Activated CD8-positive, alpha-beta memory T cell treated with anti-CD3 and anti-CD28 coated beads, Interleukin-2, amount 50 U/mL, for 1 hour (primary cell): ENCODE results near the gene MXRA7.
"Not testable (repeated sequence)": the region's sequence is repeated elsewhere in the genome, so short reads cannot be mapped to it uniquely, and the experiment has no call there.

Experiments used
- DNase-seq: peaks from one replicate; pipeline ENCODE4 v3.0.0-alpha.2; 2020; ENCODE audit errors: extremely low read depth

MXRA7 gene, protein sequence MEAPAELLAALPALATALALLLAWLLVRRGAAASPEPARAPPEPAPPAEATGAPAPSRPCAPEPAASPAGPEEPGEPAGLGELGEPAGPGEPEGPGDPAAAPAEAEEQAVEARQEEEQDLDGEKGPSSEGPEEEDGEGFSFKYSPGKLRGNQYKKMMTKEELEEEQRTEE

GRCh38 chr17:76710863-76711611 lies at the start of gene MXRA7:
MXRA7 (minus strand) TSS chr17:76710965; CDS start chr17:76710946, 19 bp downstream.
- DNase-seq, result no peak

DNA sequence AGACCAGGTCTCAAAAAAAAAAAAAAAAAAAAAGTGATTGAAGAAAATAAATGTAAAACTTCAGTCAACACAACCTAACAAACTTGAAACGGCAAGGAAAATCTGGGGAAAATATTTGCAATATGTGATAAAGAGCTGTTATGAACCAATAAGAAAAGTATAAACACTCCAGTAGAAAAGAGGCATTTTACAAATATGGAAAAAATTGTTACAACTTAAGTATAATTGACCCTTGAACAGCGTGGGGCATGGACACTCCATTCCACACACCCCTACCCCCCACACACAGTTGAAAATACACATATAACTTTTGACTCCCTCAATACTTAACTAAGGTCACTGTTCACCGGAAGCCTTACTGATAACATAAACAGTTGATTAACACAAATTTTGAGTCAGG lies 47.8 kb upstream of the MXRA7 start:
- no peak for DNase-seq

DNA sequence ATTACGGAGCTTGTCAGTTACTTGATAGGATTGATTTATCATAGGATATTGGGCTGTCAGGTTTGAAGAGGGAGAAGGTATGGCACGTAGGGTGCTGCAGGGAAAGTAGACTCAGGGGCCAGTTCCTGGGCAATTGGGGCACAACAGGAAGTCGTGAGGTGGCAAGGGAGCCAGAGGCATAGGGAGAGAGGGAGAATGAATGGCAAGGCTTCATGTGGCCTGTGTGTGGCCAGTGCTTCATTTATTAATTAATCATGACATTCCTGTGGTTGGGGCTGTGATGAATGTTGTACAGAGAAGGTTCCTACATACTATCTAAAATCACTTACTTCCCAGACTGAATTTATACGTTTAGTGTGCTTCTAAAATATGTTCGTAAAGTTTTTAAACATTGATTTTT lies 46.5 kb upstream of the MXRA7 start:
- DNase-seq, result no peak

GRCh38 chr17:76755285-76755684 lies 44.5 kb upstream of the MXRA7 start:
- DNase-seq, result no peak

- peak; percentile 9 for DNase-seq
These were observed 42.5 kb upstream of the MXRA7 start for GRCh38 chr17:76753061-76753961.

- no peak for DNase-seq
These were observed 41.2 kb upstream of the MXRA7 start for GRCh38 chr17:76752006-76752405.

GRCh38 chr17:76751416-76751993 lies 40.7 kb upstream of the MXRA7 start:
- DNase-seq, result no peak

GRCh38 chr17:76748657-76749056 lies 37.9 kb upstream of the MXRA7 start:
- DNase-seq, result no peak

- no peak for DNase-seq
These were observed 37.1 kb upstream of the MXRA7 start for GRCh38 chr17:76747716-76748363.

DNA sequence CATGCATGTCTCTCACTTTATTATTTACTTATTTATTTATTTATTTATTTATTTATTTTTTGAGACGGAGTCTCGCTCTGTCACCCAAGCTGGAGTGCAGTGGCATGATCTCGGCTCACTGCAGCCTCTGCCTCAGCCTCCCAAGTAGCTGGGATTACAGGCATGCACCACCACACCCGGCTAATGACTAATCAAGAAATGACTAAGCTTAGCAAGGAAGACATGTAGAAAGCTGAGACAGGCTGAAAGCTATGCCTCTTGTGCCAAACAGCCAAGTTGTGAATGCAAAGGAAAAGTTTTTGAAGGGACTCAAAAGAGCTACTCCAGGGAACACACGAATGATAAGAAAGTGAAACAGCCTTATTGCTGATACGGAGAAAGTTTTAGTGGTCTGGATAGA lies 35.0 kb upstream of the MXRA7 start:
- DNase-seq, result not testable (repeated sequence)

GRCh38 chr17:76744747-76745146 lies 34.0 kb upstream of the MXRA7 start:
- DNase-seq, result no peak

DNA sequence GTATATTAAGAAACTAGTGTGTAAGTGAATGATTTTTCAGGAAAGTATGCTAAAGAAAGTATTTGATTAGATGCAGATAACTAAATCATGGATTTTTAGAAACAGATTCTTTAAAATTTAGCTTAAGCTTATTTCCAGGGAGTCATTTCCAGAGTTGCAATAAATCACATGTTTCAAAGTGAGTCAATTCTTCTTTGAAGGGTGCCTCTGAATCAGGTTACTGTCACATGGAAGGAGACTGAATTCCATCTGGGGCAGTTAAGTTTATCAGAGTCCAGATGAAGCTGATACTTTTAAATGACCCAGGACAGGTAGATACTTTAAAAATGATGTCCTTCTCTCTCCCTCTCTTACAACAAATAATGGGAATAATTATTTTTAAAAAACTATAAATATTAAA lies 32.2 kb upstream of the MXRA7 start:
- no peak for DNase-seq

GRCh38 chr17:76740329-76741118 lies 29.8 kb upstream of the MXRA7 start:
- DNase-seq, result no peak

- DNase-seq, result not testable (repeated sequence)
These were observed 28.9 kb upstream of the MXRA7 start for GRCh38 chr17:76739568-76740115.

DNA sequence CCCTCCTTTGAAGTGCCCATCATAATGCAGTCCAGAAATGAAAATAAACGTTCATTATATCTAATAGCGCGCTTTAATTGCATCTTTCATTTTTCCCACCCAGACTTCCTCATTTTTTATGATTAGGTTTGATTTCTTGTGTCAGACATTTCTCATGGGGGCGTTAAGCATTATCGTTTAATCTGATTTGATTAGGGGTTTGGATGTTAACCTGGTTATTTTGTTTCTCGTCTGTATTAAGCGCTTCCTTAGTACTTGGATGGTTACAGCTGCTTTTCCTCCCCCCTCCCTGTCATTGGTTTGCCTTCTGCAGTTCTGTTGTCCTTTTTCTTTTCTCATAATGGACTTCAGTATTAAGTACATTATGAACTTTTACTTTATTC lies 27.7 kb upstream of the MXRA7 start:
- DNase-seq, result no peak

- DNase-seq, result peak; percentile 72
These were observed 27.1 kb upstream of the MXRA7 start, which contains the start of gene MFSD11 for GRCh38 chr17:76737676-76738467. MFSD11 (plus strand) TSS chr17:76738119; CDS start chr17:76738353, 234 bp downstream.

DNA sequence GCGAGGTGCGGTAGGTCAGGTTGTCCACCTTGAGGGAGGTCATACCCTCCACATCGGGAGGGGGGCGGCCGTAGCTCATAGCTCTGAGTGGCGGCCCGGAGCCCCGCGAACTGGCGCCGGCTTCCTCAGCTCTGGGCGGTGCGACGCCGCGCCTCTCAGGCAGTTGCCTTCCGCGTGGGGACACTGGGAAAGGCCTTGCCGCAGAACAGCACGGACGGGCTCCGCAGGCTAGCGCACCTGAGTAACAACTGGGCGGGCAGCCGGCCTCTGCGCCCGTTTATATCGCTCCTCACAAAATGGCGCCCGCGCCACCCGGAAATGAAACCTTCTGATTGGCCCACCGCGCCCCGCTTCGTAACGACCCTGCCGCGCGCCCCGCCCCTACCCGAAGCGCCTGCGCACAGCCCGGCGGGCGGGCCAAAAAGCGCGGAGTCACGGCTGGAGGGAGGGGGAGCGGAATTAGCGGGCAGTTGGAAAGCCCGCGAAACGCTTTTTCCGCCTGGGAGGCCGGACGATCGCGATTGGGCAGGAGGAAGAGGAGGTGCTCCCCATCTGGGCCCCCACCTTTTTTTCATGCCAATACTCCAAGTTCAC lies 26.4 kb upstream of the MXRA7 start, which contains the start of gene SRSF2:
SRSF2 (minus strand) TSS at position 250 of the 594 bp plus-strand sequence; CDS start at position 79, 171 bp downstream.
- DNase-seq, result peak; percentile 93

- no peak for DNase-seq
These were observed 25.8 kb upstream of the MXRA7 start for GRCh38 chr17:76736349-76737081.
